Thoracic aorta (tissue), 2 donors: ENCODE results near the gene CHRD. TPM values are rescaled to one million over a fixed set of nuclear protein-coding genes. Genes with fewer than 3 reads are reported as not detected.

Source experiments
- ATAC-seq: fragments of 150-250 bp; one replicate; pipeline ENCODE4 v1.8.0; 2017; ENCODE audit warnings: low read depth; ENCODE audit not compliant: insufficient number of reproducible peaks, low FRiP score
- DNase-seq: peaks from one replicate; pipeline ENCODE4 v3.0.0-alpha.2; 2020; ENCODE audit warnings: low spot score
- H3K27ac ChIP-seq, 2 donors: fragments of 200-600 bp; sonication (generic); 1 replicate in 1 of 2; 2 replicates in 1 of 2; pipeline ENCODE4 v1.5.1; 2016; ENCODE audit warnings: mild to moderate bottlenecking in 2 of 2, moderate library complexity in 2 of 2
- H3K27me3 ChIP-seq: fragments of 200-600 bp; sonication (generic); replicated peaks from 2 replicates; pipeline ENCODE4 v1.6.0; 2016; ENCODE audit warnings: mild to moderate bottlenecking; ENCODE audit not compliant: insufficient read depth
- H3K36me3 ChIP-seq: fragments of 200-600 bp; sonication (generic); one replicate; pipeline ENCODE4 v1.5.1; 2016
- H3K4me1 ChIP-seq, 2 donors: fragments of 200-600 bp; sonication (generic); 1 replicate in 1 of 2; 2 replicates in 1 of 2; pipeline versions ENCODE4 v1.5.1 to v1.6.0; 2016; ENCODE audit warnings: low read depth in 2 of 2, mild to moderate bottlenecking in 1 of 2; ENCODE audit not compliant: control insufficient read depth in 1 of 2
- H3K4me3 ChIP-seq: fragments of 200-600 bp; sonication (generic); 2 replicates; pipeline ENCODE4 v1.5.1; 2016; ENCODE audit warnings: mild to moderate bottlenecking
- H3K9me3 ChIP-seq: fragments of 200-600 bp; sonication (generic); 2 replicates; pipeline ENCODE4 v1.5.1; 2016
- CTCF ChIP-seq: fragments of 200-600 bp; sonication (generic); IDR thresholded peaks from one replicate; pipeline ENCODE4 v1.5.1; 2019; ENCODE audit warnings: antibody characterized with exemption
- total RNA-seq, 2 donors: library from RNA; depleted of rRNA; stranded (reverse); fragments of >200 nt; gene quantifications; one replicate each; pipeline versions ENCODE4 v1.1.0 to v1.2.3, GENCODE V29; 2016

CHRD gene
- total RNA-seq, 2 donors from 2014 or later = 19.5 to 21.7 TPM

- no peaks in the 10 kb centered on the region for H3K27me3 ChIP-seq
- H3K27ac ChIP-seq = no peak overlapping the region
- DNase-seq (no peak), ATAC-seq (no peak)
- H3K9me3 ChIP-seq = no peaks in the 10 kb centered on the region
- H3K4me1 ChIP-seq = no peaks in the 10 kb centered on the region
- TF ChIP-seq CTCF = peak; percentile 83
- H3K36me3 ChIP-seq = no peaks in the 10 kb centered on the region
- no peak overlapping the region for H3K4me3 ChIP-seq
Observed at GRCh38 chr3:184417619-184418327, 37.9 kb downstream of the CHRD start.

GRCh38 chr3:184419171-184419570, 39.3 kb downstream of the CHRD start:
- H3K36me3 ChIP-seq = no peaks in the 10 kb centered on the region
- no peak overlapping the region for H3K27ac ChIP-seq
- H3K9me3 ChIP-seq = no peaks in the 10 kb centered on the region
- DNase-seq = no peak
- TF ChIP-seq CTCF = no peak
- no peak overlapping the region for H3K4me3 ChIP-seq
- no peaks in the 10 kb centered on the region for H3K4me1 ChIP-seq
- no peaks in the 10 kb centered on the region for H3K27me3 ChIP-seq
- no peak for ATAC-seq

GRCh38 chr3:184423561-184423960, 43.7 kb downstream of the CHRD start:
- ATAC-seq (no peak), DNase-seq (no peak)
- H3K27ac ChIP-seq = no peak overlapping the region
- H3K27me3 ChIP-seq = no peaks in the 10 kb centered on the region
- H3K4me3 ChIP-seq = no peak overlapping the region
- H3K4me1 ChIP-seq = peaks cover 11 to 26% of the 10 kb centered on the region in 2 donors
- H3K9me3 ChIP-seq = no peaks in the 10 kb centered on the region
- no peaks in the 10 kb centered on the region for H3K36me3 ChIP-seq
- TF ChIP-seq CTCF = no peak

- Histone ChIP-seq H3K27ac (no peak overlapping the region), H3K9me3 (no peaks in the 10 kb centered on the region), H3K4me3 (peak overlapping the region; percentile 9), H3K27me3 (no peaks in the 10 kb centered on the region), H3K36me3 (no peaks in the 10 kb centered on the region), H3K4me1 (peaks cover 11 to 35% of the 10 kb centered on the region in 2 donors)
- DNase-seq (peak; percentile 19), ATAC-seq (peak; percentile 23)
- TF ChIP-seq CTCF = no peak
Observed at GRCh38 chr3:184426691-184427141, 46.9 kb downstream of the CHRD start.

- Histone ChIP-seq H3K27ac (peak overlapping the region; percentile 15 to 31), H3K4me3 (peak overlapping the region; percentile 35), H3K9me3 (no peaks in the 10 kb centered on the region), H3K27me3 (no peaks in the 10 kb centered on the region), H3K36me3 (no peaks in the 10 kb centered on the region), H3K4me1 (peaks cover 11 to 35% of the 10 kb centered on the region in 2 donors)
- ATAC-seq (no peak), DNase-seq (no peak)
- no peak for TF ChIP-seq CTCF
Observed at GRCh38 chr3:184428561-184429175, 48.8 kb downstream of the CHRD start.
